Skin of body (tissue), 2 donors: ENCODE results near the gene PLVAP. TPM values are rescaled to one million over a fixed set of nuclear protein-coding genes. Genes with fewer than 3 reads are reported as not detected.
"Not testable (repeated sequence)": the region's sequence is repeated elsewhere in the genome, so short reads cannot be mapped to it uniquely, and the experiment has no call there.

Experiments used
- DNase-seq: peaks from one replicate; lab custom pipeline; 2025; lab: John Stamatoyannopoulos, UW
- total RNA-seq: library from RNA; depleted of rRNA; stranded (reverse); fragments of >200 nt; gene quantifications from one replicate; pipeline ENCODE4 v1.2.3, GENCODE V29; 2014

The PLVAP gene
- total RNA-seq, 1 donor from 2014 or later, result 10.9 TPM

DNA sequence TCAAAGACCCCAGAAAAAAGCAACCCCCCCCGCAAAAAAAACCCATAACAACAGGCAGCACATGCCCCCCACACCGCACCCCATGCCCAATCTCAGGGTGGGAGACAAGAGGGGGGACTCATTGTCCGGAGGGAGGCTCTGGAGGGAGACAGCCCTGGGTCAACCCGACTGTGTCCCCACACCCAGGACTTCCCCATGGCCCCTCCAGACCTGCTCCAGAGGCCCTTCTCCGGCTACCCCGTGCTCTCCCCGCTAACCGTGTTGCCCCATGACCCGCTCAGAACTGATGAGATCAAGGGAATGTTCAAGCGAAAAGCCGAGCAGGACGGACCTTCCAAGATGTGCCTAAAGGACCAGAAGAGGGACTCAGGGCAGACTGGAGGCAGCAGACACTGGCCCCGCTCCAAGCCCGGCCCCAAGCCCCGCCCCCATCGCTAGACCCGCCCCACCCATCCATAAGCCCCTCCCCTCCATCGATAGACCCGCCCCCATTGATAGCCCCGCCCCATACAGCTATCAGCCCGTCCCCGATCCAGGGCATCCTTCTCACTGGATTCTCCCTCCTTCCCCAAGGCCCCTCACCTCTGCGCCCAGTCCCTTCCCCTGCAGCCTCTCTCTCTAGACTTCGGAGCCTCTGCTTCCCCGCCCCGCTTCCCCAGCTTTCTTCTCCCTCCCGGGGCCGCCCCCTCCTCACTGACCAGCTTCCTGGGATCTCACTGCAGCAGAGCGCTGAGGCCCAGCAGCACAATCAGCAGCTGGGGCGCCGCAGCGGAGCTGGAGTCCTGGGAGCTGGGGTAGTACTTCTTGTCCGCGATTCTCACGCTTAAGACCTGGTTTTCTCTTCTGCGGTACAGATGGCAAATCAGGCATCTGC is 26.1 kb upstream of the PLVAP start:
- no peak for DNase-seq

DNA sequence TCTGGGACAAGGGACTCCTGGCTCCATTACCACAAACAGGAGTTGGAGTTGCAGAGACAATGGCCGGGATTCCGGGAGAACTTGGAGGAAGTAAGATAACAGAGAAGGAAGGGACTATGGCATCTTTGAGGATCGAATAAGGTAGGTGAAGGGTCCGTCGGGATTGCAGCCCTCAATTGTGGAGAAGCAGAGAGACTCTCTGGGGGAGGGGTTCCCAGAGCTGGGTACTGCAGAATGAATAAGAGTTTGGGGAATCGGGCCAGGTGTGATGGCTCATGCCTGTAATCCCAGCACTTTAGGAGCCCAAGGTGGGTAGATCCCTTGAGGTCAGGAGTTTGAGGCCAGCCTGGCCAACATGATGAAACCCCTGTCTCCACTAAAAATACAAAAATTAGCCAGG is 24.5 kb upstream of the PLVAP start:
- DNase-seq, result no peak

DNA sequence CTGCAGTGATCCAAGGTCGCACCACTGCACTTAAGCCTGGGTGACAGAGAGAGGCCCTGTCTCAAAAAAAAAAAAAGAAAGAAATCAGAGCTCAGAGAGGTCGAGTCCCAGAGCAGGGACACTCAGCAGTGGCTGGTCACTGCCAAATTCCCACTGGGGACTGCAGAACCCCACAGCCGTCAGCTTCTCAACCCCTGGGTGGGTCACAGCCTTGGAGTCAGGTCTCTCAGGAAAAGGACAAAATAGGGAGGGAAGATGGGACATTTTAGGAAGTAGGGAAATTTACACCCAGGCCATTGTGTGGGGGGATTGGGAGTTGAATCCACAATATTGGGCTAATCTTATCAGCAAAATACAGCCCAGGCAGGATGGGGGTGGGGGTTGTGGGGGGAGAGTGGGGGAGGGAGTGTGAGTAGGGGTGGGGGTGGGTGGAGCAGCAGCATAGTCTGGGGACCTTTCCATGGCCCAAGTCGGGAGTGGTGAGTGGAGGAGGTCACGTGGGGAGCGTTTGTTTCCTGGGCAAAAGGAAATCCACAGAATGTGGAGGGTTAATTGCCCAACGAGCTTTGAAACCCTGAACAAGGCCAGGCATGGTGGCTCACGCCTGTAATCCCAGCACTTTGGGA is 21.9 kb upstream of the PLVAP start:
- DNase-seq, result no peak

DNA sequence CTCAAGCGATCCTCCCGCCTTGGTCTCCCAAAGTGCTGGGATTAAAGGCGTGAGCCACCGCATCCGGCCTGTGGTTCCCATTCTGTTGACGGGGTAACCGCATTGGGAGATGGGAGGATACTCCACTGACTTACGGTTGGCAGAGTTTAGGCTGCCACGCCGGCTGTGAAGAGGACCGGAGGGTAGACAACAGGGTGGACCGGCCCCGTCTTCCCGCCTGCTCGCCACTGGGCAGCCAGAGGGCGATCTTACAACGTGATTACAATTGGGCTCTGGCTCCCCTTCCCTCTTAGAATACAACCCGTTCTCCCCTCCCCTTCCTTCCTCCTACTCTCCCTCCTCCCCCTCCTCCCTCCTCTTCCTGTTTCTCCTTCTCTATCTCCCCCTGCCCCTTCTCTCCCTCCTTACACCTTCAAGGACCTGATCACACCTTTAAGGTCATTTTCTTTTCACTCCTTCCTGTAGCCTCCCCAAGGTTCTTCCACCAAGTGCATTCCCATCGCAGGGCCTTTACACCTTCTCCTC is 17.8 kb upstream of the PLVAP start:
- DNase-seq, result peak; percentile 22

DNA sequence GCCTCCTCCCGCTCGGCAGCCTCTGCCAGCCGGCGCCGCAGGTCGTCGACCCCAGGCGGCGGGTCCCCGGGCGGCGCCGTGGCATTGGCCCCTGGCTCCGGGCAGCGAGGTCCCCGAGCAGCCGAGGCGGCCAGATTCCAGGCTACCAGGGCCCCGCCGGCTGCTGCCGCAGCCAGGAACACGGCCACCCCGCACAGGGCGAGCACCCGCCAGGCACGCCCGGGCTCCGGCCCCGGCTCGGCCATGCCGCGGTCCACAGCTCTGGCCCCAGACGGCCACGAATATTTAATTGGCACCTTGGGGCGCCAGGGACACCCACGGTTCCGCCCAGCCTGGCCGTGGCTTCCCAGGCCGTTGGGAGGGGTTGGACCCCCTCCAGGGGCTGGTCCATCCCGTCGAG is 16.8 kb upstream of the PLVAP start, which contains the start of gene CCDC194:
Gene CCDC194 (minus strand): TSS at position 283 of the 400 bp plus-strand sequence. CDS start 38 bp downstream, at position 245.
- no peak for DNase-seq

DNA sequence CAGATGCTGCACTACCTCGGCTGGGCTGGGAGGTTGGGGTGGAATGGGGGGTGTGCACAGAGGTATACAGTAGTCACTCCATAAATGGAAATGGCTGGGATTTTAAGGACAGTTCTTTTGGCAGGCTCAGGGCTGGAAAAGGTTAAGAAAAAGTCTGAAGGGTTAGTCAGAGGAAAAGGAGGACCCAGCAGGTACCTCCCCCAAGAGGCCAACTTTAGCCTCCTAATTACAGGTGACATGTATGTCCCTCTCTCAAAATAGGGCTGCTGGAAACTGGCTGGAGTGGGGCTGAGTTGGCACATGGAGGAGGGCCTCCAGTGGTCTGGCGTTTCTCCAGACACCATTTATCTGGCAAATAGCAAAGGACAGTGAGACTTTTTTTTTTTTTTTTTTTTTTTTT is 15.9 kb upstream of the PLVAP start:
- no peak for DNase-seq

DNA sequence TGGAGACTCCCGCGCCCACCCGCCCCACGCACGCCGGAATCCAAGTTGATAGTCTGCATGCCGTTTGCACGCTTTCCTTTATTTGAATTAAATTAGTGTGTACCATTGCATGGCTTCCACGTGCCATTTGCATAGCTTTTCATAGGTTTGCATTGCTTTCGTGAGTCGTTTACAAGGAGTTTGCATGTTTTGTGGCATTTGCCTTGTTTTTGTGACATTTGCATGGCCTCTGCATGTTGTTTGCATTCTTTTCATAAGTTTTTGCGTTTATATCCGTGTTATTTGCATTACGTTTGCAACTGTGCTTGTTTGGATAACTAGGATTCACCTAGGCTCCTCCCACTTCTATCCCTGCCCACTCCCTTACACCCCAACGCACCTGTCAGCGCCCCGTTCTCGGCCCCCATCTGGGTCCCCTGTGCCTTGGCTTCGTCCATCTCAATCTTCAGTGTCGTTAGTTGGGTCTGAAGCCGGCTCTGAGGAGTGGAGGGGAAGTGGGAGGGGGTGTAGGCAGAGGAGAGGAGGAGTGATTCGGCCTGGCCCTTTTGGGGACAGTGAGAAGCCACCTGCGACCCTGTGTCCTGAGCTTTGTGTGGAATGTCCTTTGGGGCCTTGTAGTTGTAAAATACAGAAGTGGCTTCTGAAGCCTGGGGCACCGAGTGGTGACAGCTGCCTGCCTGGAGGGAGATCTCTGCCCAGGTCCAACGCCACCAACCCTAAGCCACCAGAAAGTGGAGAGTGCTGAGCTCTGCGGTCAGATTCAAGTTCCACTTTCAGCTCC is 14.4 kb upstream of the PLVAP start:
- DNase-seq, result peak; percentile 53

DNA sequence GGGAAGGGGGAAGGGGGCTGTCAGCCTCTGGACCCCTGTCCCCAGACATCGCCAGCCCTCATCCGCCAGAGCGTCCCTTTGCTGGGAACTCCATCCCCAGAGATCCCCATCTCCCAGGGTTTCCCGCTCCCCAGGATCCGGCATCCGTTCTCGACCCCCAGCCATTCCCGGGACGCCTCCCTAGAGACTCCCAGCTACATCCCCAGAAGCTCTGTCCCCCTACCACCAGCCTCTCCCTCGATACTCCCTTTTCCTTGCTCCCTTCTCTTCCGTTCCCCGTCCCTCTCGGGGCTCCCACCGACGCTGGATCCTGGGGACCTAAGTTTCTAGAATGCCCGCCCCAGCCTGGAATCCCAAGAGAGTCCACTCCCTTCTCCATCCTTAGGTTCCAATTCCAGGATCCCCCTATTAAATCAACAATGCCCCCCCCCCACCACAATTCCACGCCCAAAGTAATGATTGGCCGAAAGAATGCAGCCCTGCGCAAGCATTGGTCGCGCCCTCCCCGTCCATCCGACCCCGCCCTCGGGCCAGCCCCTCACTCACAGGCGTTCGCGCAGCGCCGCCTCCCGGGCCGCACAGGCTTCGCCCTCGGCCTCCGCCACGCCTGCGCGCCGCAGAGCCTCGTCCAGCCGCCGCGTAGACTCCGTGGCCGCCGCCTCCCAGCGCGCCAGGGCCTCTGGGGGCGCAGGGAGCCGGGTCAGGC is 13.7 kb upstream of the PLVAP start:
- peak; percentile 90 for DNase-seq

DNA sequence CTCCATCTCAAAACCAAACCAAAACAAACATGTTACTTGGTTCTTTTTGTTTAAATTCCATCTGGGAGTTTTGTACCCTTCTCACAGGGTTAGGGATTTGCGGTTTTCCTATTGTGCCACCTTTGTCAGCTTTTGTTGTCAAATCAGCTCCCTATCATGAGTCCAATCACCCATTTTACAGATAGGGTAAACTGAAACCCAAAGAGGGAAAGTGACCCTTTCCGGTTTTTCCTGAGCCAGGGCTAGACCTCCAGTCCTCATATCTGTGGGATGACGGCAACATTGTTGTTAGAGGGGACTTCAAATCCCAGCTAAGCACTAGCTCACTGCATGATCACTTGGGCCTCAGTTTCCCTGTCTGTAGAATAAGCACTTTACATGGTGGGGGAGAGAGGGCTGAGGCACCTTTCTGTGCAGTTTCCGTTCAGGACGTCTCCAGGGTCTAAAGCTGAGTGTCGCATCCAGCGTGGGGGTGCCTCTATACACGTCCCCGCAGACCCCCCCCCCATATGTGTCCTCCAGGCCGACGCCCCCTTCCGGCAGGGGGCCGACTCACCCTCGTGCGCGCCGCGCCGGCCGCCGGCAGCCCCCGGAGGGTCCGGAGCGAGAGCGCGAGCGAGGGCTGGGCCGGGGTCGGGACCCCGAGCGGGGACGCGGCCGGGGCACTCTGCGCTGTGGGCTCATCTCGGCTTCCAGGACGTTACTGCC is 13.0 kb upstream of the PLVAP start:
- no peak for DNase-seq

DNA sequence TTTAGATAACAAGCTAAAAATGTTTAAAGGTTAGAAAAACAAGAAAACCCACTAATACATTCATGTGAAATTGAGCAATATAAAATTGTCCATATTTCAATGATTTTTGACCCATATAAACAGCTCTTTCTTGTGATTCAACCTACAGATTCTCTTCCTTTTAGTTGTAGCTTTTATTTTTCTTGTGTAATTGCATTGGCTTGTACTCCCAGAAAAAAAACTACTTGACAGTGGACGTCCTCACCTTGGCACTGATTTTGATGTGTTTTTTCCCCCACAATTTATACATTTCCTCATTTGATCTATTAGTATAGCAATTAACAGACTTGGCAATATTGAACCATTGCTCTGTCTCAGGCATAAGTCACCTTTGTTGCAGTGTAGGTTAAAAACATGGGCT is 12.1 kb upstream of the PLVAP start:
- no peak for DNase-seq

DNA sequence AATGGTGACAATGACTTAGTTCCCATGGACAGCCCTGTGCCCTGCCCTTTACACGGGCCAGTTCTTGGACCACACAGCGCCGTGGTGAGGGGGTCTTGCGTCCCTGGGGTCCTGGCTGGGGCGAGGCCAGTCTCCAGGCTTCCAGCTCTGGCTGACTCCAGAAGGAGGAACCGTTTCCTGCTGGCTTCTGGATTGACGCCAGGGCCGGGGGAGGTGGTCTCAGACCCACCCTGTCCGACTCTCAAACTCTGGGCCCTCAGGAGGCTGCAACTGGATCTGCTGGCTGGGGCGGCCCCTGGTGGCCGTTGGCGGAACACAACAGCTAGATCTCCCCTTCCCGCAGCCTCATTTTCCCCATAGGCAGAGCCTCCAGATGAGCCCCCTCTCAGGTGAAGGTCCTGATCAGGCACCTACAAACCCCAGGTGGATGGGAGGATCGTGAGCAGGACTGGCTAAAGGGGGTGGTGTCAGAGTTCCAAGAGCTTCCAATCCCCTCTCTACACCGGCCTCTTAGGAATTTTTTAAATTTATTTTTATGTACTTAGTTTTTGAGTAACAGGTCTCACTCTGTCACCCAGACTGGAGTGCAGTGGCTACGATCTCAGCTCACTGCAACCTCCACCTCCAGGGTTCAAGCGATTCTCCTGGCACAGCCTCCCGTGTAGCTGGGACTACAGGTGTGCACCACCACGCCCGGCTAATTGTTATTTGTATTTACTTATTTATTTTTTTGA is 8.9 kb upstream of the PLVAP start:
- no peak for DNase-seq

DNA sequence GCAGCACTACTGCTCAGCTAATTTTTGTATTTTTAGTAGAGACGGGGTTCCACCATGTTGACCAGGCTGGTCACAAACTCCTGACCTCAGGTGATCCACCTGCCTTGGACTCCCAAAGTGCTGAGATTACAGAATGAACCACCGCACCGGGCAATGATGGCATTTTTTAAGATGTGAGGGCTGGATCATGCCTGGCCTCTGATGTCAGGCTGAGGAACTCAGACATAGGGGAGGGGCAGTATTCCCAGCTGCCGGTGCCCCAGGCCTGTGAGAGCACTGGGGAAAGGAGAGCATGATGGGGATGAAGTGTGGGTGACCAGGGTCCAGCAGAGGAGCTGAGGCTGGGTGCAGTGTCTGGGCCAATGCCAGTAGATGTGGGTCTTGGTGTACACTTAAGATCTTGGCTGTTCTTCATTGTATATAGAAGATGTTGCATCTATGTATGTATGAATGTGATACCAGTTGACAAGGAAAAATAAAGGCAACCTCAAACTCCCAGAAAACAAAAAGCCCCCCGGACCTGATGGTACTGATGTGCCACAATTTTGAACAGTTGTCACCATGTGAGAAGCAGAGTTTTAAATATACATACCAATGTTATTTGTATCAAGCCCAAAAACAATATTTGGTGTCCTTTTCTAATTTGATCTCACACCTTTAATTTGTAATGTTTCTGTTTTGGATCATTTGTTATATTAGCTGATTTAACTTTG is 3.4 kb upstream of the PLVAP start:
- DNase-seq, result no peak

DNA sequence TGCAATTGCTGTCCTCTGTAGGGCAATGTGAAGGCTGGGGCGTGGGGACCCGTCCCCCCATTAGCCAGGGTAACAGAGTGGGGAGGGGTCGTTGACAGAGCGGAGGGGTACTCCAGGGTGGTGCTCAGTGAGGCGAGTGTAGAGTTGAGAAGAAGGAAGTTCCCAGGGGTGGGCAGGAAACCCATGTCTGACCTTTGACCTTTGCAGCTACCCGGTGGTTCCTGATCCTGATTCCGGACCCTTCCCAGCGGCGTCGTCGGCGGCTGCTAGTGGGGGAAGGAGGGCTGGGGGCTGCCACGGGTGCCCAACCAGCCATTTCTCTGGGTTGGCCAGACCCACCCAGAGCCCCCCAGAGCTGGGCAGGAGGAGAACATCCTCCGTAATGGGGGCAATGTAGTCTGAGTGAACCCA is 2.1 kb upstream of the PLVAP start:
- no peak for DNase-seq

DNA sequence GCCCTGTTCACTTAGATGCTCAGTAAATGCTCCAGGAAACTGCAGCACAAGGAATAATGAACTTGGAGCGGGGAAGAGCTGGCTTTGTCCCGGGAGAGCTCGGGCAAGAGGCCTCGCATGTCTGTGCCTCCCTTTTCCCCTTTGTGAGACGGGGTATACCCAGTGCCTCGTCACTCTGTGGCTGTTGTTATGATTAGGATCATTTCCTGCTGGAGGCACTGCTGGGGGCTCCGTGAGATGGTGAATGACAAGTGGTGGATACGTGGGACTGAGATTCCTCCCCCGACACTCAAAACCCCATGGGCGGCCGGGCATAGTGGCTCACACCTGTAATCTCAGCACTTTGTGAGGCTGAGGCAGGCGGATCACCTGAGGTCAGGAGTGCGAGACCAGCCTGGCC is 1.1 kb upstream of the PLVAP start:
- no peak for DNase-seq

DNA sequence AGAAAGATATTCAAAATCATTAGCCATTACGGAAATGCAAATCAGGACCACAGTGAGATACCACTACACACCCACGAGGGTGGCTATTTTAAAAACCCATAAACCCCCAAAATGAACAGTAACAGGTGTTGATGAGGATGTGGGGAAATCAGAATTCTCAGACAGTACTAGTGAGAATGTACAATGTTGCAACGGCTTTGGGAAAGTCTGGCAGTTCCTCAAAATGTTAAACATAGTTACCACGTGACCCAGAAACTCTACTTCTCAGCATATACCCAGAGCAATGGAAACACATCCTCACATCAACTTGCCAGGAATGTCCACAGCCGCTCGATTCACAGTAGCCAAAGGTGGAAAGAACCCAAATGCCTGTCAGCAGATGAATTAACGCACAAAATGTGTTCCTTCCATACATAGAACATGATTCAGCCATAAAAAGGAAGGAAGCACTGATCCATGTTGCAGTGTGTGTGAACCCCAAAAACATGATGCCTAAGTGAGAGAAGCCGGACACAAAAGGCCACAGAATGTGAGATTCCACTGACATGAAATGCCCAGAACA is 7.0 kb downstream of the PLVAP start:
- DNase-seq, result peak; percentile 20

DNA sequence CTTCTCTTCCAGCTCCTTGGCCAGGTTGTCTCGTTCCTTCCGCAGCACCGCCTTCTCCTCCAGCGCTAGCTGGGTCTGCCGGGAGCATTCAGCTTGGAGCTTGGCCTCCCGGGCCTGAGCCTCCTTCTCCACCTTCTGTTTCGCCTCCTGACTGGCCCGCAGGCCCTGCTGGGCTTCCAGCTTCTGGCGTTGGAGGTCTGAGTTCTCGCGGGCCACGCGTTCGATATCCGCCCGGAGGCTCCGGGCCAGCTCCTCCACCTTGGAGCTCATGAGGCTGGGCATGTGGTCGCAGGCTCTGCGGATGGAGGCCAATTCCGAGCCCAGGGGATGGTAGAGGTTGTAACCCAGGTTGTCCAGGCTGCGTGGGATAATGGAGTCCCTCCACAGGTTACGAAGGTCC is 11.8 kb downstream of the PLVAP start:
- DNase-seq, result no peak

DNA sequence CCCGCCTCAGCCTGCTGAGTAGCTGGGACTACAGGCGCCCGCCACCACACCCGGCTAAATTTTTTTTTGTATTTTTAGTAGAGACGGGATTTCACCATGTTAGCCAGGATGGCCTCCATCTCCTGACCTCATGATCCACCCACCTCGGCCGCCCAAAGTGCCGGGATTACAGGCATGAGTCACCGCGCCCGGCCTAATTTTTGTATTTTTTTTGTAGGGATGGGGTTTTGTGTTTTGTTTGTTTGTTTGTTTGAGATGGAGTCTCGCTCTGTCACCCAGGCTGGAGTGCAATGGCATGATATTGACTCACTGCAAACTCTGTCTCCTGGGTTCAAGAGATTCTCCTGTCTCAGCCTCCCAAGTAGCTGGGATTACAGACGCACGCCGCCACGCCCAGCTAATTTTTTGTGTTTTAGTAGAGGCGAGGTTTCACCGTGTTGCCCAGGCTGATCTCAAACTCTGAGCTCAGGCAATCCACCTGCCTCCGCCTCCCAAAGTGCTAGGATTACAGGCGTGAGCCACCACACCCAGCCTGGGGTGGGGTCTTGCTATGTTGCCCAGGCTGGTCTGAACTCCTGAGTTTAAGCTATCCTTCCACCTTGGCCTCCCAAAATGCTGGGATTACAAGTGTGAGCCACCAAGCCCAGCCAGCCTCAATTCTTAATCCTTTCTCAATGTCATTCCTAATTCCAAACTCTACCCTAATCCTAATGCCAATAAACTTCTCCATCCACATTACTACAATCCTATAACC is 13.1 kb downstream of the PLVAP start:
- DNase-seq, result not testable (repeated sequence)
